Skeletal muscle cell (primary cell): Measurements from ENCODE around the gene CADPS2.

Experiments used
- DNase-seq: peaks from one replicate; pipeline ENCODE4 v3.0.0-alpha.2; 2010; ENCODE audit warnings: low read depth
- H3K4me3 ChIP-seq: 2 replicates; pipeline ENCODE4 v1.5.1; 2011; ENCODE audit warnings: low read depth, mild to moderate bottlenecking, control low read depth, low read length, moderate library complexity

Gene CADPS2

DNA sequence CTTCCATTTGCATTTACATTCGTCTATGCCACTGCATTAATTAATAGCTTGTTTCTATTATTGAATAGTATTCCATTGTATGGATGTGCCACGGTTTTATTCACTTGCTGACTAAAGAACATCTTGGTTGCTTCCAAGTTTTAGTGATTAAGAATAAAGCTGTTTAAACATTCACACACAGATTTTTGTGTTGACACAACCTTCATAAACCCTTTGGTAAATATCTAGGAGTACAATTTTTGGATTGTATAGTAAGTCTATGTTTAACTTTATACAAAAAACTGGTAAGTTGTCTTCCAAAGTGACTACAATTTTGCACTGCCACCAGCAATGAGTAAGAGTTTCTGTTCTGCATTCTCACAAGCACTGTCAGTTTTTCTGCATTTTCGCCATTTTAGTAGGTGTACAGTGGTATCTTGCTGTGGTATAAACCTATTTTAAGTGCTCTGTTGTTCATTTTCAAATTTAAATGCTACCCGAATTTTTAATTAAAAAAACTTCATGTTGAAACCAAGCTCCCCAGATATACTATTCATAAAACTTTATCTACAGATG lies 308.7 kb downstream of the CADPS2 start:
- H3K4me3 ChIP-seq: no peak overlapping the region
- no peak for DNase-seq

DNA sequence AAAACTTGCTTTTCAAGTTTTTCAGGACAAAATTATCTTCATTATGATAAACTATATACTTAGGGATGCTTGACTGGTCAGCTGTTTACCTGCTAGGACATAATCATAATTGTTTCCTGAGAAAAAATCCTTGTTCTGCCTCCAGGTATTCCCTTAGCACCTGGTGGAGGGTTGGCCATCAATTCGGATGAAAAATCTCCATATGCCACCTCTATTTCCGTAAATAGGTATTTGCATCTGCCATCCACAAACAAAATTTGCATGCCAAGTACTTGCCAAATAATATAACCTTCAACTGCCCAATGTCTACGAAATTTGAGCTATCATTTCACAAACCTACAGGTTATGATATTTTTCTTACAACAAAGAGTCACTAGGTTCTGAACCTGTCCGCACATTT lies 313.6 kb downstream of the CADPS2 start:
- H3K4me3 ChIP-seq: no peak overlapping the region
- DNase-seq: no peak

DNA sequence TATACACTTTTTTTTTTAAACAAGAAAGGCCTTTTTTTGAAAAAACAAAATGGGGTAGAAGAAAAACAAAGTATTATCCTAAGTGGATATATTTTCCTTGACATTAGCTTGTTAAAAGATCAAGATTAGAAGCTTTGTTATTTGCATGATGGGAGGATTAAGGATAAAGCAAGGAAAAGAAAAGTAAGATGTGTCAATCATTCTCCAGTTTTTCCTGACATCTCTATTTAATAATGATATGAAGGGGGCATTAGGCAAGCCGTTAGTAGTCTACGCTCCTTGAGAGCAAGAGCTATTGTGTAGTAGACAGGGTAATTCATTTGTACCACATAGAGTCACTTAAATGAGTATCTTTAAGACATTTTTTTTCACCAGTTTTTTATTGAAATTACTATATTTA lies 324.9 kb downstream of the CADPS2 start:
- H3K4me3 ChIP-seq: no peak overlapping the region
- no peak for DNase-seq

DNA sequence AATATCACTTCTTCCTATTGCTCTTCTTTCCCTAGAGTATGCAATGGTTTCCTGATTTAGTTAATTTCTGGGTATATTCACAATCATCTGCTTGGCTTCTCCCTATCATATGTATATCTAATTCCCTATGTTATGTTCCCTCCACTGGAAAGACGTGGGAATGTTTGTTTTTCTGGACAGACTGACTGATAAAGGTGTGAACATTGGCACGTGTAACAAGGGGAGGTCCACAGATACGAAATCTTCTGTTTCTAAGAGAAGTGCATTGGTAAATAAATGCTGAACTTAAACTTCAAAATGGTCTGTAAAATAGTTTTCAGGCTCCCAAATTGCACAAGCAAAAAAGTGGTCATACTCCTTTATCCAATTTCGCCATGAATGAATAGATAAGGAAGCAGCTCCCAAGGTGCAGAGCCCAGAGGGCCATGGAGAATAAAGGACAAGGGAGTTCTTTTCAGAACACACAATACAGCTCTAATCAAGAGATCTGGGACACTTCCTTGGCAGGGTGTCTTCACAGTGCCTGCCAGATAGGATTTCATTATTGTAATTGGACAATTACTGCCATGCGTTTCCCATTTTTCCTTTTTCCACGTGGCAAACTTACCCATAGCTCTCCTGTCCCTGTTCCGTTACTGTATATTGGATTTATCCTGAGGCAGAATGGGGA lies 329.3 kb downstream of the CADPS2 start:
- no peak overlapping the region for H3K4me3 ChIP-seq
- no peak for DNase-seq

DNA sequence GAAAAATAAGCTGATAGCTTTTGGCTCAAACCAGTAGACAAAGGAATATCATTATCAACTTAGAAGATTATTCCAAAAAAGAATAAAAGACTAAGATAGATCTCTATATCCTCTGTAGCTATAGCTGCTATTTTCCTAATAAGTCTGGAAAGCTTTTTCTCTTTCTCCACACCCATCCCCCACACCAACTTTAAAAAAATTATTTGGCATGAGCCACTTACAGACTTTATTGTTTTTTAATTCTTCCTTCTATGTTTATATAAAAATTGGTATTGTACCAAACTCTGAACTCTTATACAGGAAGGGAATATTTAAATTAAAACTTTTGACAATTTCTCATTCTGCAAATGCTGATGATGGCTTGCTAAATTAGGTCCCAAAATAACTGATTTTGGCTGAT lies 330.0 kb downstream of the CADPS2 start:
- DNase-seq: no peak
- H3K4me3 ChIP-seq: no peak overlapping the region

DNA sequence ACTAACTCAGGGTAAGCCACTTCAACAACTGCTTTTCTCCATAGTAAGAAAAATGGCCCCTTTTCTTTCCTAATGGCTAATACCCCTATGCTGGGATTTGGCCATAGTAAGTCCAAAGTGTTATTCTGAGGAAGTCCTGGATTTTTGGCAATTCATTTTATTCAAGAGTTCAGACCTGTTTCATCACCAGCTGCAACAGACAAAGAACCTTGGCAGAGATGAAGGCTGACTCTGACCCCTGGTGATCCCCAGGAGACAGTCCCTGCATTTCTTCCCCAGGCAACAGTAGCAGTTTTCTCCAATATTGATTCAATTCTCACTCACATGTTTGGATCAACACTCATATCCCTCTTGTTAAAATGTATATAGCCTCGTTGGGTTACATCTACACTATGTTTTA lies 332.5 kb downstream of the CADPS2 start:
- no peak for DNase-seq

DNA sequence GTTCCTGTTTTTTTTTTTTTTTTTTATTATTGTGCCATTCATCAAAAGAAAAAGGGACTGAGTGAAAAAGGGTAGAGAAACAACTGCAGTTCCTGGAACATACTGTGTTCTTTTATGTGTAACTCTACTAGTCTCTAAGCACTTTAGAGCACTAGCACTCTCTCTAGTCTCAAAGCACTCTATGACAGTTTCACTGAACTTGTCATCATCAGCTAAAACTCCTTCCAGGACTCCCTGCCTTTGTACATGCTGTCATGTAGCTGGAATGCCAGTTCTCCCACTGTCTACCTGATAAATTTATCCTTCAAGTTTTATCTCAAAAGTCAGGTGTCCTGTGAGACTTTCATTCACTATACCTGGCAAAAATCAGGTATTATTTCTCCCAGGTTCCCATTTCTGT lies 333.5 kb downstream of the CADPS2 start:
- H3K4me3 ChIP-seq: no peak overlapping the region
- DNase-seq: no peak

More for the DNA sequence above, 332.5 kb downstream of the CADPS2 start:
- H3K4me3 ChIP-seq: no peak overlapping the region

DNA sequence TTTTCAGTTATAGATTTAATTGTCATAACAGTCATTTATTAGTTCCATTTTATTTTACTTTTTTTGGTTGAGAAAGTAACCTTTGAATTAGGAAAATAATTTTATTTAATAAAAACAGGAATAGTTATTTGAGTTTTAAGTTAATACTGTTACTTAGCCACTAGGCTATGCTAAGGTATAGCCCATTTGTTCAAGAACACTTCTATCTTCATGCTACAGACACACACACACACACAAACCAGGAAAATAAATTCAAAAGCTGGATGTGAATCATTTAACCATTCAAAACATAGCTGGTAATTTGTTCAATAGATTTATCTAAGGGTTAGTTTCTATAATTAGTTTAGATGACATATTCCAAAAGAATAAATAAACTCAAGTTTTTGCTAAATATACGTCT lies 335.7 kb downstream of the CADPS2 start:
- no peak for DNase-seq
- no peak overlapping the region for H3K4me3 ChIP-seq

DNA sequence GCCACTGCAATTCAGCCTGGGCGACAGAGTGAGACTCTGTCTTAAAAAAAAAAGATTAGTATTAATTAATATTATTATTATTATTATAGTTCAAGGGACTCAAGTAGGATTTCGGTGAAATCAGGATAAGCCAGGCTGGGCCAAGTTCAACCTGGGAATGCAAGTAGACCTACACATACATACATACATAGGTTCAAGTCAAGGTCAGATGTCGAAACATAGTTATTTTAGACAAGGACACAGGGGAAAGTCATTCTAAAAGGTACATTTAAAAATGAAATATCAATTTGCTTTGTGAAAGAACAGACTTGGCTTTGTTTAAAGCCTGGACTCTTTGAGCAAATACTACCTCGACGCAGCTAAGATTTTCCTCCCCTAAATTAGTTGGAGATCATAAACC lies 336.7 kb downstream of the CADPS2 start:
- no peak overlapping the region for H3K4me3 ChIP-seq
- DNase-seq: no peak

DNA sequence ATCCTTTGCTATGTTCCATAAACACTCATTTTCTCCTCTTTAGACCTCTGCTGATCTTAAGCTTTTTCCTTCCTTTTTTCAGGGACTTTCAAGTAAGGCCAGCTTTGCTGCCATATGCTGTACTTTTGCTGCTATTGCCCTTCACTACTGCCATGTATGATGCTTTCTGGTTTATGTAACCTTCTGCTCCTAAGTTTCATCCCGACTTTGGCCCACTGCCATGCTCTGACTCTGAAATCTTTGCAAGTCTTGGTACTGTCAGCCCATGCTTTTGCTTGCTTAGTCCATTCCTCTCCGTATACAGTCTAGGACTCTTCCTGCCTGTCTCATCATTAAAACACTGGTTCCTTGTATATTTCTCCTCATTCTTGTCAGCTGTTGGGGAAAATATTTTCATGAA lies 339.8 kb downstream of the CADPS2 start:
- DNase-seq: no peak

DNA sequence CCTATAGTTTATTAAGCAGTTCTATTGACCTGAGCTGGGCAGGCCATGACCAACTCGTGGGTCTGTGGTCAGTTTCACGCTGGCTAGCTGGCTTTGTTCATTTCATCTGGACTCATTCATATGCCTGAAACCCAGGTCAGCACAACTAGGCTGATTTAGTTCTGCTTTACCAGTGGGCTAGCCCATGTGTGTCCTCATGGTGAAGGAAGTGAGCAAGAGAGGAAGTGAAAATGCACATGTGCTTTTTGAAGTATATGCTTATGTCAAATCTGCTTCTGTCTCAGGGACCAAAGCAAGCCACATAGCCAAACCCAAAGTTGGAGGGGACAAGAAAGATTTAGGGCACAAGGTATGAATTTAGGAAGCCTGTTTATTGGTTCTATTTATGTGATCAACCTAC lies 341.8 kb downstream of the CADPS2 start:
- DNase-seq: no peak
- no peak overlapping the region for H3K4me3 ChIP-seq

More for the DNA sequence above, 339.8 kb downstream of the CADPS2 start:
- no peak overlapping the region for H3K4me3 ChIP-seq

DNA sequence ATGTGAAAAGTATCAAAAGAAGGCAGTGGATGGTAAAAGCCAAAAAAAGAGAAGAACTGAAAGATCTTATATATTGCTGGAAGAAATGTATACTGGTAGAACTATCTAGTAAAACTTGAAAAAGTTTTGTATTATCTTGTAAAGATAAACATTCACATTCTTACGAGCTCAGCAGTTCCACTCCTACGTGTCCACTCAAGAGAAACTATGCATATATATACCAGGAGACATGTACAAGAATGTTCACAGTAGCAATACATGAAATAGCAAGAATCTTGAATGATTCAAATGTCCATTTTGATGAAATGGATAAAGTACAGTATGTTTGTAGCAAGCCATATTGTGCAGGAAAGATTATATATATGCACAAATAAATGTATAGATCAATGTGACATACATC lies 342.4 kb downstream of the CADPS2 start:
- no peak for DNase-seq
- no peak overlapping the region for H3K4me3 ChIP-seq

DNA sequence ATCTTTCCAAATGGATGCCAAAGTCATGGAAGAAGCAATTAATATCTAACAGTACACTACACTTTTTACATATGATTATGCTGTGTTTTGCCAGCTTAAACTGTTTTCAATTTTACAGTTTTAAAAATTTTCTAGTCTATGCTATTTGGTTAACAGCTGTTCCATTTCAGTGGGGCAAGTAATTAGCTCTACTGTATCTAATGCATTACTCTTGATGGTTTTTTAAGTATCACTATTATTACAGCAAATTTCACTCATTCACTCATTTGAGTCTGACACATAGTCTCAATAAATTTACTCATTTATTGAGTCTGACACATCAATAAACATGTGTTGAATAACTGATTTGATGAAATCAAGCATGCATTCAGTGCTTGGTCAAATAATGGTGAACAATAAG lies 343.1 kb downstream of the CADPS2 start:
- no peak overlapping the region for H3K4me3 ChIP-seq
- no peak for DNase-seq

DNA sequence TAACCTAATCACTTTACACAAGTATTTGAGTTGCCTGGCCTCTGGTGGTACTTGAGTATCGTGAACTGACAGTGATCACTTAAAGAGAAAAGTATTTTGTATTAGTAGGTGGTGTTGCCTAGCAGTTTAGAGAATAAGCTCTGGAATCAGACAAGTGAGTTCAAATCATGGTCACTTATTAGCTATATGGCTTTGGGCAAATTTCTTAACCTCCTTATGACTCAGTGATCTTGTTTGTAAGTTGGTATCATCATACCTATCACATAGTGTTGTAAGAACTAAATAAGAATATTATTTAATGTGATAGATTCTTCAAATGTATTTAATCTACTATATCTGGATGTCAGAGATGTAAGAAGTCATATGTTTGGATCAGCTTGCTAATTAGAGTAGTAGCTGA lies 351.2 kb downstream of the CADPS2 start:
- no peak overlapping the region for H3K4me3 ChIP-seq
- DNase-seq: no peak

DNA sequence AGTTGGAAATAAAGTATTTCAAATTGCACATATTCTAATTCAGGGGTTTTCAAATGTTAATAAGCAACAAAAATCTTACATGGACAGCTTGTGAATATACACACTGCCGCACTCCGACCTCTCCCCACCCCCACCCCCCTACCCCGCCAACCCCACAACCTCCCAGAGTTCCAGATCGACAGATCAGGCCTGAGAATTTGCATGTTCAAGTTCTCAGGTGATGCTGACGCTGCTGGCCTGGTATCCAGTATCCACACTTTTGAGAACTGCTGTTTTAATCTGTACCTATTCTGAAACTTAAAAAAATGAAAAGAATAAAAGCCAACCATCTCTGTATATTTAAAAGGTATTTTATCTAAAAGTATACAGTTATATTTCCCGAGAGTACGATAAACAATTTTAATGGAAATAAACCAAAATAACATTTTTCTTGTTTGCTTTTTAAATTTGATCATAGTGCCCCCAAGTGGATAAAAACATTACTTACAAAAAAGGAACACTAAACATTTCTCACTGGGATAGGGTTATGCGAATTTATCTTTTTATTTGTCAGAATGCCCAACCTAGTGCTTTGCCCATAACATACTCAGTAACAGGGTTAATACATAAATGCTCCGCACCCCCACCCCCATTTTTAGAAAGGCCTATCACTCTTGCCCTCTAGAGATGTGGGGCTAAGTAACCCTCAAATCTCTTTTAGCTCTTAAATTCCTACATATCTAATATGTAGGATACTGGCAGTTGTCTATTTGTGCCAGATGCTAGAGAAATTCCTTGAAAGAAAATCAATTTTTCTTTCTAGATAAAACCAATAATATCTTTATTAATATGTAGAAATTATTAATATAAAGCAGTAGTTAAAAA lies 353.6 kb downstream of the CADPS2 start:
- no peak overlapping the region for H3K4me3 ChIP-seq
- no peak for DNase-seq

DNA sequence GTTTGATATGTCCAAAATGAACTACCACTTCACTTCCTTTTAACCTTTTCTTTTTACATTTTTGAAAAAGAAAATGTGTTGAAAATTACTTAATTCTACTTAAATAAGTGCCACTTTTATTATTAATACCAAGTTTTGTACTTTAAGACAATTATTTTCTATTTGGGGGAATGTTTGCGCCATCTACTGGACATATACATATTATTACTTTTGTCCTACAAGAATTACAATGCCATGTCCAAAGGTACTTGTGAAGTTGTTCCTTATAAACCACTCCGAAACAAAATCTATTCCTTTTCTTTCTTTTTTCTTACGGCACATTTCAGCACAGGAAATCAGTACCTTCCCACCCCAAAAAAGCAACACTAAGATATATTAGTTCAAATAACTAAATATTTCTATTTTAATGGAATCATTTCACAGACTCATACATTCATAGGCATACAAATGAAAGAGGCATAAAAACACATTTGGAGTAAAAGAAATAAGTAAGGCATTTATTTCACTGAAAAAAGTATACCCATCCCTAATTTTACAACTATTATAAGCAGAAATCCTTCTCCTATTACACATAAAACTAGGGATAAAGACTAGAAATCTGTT lies 357.3 kb downstream of the CADPS2 start:
- no peak overlapping the region for H3K4me3 ChIP-seq
- DNase-seq: no peak

DNA sequence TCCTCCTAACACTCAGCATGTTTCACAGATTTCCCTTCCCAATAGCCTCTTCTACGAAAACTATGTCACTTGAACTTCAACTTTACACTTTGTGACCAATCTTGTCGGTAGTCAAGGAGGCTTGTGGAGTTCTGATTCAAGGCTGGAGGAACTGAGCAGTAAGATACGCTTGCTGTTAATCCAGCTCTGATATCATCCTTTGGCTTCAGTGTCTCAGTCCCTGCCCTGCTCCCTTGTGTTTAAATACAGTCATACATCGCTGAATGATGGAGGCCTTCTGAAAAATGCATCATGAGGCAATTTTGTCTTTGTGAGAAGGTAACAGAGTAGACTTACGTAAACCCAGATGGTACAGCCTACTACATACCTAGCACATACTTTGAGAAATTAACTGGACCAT lies 360.9 kb downstream of the CADPS2 start:
- H3K4me3 ChIP-seq: no peak overlapping the region

DNA sequence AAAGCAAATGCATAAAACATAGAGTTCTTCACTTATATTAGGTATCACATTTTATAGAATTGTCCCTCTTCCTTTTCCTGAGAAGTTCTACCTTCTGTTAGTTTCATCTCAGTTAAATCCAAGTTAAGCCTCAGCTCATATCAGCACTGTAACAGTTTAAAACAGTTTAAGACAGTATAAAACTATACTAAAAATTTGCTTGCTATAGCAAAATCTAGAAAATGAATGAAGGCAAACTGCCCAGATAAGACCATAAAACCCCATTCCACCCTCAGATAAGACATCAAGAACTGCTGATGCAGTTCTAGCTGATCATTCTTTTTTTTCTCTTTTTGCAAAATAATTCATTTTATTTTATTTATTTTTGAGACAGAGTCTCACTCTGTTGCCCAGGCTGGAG lies 364.5 kb downstream of the CADPS2 start:
- no peak for DNase-seq
- no peak overlapping the region for H3K4me3 ChIP-seq

More for the DNA sequence above, 360.9 kb downstream of the CADPS2 start:
- no peak for DNase-seq

DNA sequence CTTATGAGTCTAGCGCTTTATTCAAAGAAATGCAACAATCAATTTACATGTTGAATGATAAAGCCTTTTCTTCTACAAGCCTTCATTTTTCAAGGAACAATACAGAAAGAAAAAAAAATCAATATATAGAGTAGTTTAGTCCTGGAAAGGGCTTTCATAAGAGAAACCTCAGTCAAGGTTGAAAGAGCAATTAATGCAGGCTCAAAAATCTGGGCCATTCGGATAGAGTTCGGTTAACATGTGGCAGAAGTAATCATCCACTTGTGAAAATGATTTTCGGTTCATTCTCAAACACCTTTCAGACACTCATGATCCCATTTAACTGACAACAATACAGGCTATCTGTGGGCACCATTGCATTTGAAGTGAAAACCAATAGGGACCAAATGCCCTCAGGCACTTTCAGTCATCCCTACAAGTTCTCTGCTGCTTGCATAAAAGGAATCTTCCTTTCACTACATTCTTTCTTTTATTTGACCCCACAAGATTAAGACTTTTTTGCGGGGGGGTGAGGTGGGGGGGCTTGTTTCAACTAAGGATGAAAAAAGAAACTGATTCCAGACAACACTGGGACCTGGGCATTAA lies 365.2 kb downstream of the CADPS2 start:
- no peak for DNase-seq
- H3K4me3 ChIP-seq: no peak overlapping the region

DNA sequence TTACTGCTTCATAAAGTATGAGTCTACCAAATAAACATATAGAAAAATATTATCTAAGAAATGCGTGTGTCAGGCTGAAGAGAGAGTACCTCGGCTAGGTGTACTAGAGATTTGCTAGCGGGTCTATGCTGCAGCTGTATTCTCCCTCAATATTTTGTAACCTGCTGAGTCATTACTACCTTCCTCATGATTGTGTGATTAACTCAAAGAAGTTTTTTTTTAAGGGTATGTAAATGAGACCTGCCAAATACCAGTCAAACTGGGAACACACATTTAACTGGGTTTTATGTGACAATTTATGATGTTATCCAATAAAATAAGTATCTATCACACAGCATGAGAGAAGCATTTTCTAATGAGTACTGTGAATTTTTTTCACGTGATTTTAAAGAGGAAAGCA lies 367.8 kb downstream of the CADPS2 start:
- no peak overlapping the region for H3K4me3 ChIP-seq
- no peak for DNase-seq
